ENCODE results near the gene CALCR.
"Not testable (repeated sequence)": the region's sequence is repeated elsewhere in the genome, so short reads cannot be mapped to it uniquely, and the experiment has no call there.

CALCR gene

GRCh38 chr7:93574646-93575554 is at the start of gene CALCR:
Gene CALCR (minus strand): TSS chr7:93574724. CDS start chr7:93486981, 87,743 bp downstream.
- DNase-seq (ENCODE audit: low spot score) = no peak

GRCh38 chr7:93623816-93624215 is 49.3 kb upstream of the CALCR start:
- no peak for DNase-seq (ENCODE audit: low spot score)

DNA sequence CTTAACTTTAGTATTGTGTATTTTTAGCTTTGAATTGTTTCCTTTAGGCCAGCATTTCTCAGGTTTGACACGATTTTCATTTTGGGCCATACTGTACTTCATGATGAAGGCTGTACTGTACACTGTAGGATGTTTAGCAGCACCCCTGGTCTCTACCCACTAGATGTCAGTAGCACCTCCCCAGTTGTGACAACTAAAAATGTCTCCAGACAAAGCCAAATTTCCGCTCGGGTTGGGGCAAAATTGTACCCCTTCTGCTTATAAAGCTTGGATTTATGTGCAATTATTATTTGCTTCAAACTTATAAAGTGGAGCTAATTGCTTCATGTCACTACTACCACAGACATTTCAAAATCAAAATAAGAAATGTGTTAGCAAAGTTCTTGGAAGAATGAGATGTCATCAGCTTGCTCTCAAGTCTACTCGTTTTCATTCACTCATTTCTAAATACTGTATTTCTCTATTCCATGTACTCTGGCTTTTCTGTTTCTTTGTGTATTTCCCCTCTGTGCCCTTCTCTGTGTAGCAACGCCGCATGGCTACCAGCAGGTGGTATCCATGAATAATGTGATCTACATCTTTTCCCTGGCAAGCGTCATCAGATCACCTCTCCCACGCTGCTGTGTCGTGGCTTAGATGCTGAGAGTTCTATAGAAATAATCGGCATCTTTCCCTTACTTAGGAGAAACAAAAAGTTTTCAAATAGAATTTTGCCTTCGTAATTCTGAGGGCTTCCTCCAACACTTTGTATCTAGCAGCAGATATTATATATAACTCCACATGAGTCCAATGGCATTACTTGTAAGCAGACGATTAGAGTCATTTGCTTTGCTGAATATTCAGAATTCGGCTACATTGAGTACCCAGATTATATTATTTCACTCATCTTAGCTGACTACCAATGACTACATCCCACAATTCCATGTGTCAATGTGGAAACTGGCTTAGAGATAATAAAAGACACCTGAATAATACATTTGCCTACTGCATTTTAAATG is 47.8 kb upstream of the CALCR start:
- no peak for DNase-seq (ENCODE audit: low spot score)

GRCh38 chr7:93620864-93621263 is 46.3 kb upstream of the CALCR start:
- DNase-seq (ENCODE audit: low spot score) = no peak

DNA sequence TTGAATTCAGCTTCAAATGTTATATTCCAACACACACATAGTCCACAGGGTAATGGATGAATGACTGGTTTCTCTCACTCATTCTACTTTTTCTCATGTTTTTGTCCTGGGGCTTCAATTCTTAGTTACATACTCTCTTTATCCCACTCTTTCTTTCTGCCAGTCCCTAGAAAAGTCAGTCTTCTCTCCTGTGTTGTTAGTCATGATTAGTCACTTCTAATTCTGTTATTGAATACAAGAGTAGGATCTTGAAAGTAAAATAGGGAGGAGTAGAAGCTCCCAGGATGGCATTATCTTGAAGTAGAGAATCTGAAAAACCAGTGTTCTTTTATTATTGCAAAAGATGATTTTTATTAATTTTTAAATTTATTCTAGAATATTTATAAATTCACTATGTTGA is 45.5 kb upstream of the CALCR start:
- DNase-seq (ENCODE audit: low spot score) = no peak

DNA sequence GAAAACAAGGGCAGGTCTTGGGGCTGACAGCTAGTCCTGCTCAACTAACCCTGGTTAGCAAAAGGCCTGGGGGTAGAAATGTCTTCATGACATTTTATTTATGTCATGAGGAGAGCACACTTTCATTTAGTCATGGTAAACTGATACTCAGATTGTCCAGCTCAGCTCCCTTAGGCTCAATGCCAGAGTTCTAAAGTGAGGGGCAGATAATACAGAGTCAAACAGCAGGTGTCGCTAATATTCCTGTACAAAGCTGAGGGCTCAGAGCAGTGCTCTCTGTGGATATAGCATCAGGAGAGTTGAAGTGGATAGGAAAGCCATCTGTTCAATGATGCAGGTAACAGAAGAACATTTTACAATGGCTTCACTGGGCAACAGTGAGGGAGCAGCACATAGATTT is 26.8 kb upstream of the CALCR start:
- no peak for DNase-seq (ENCODE audit: low spot score)

DNA sequence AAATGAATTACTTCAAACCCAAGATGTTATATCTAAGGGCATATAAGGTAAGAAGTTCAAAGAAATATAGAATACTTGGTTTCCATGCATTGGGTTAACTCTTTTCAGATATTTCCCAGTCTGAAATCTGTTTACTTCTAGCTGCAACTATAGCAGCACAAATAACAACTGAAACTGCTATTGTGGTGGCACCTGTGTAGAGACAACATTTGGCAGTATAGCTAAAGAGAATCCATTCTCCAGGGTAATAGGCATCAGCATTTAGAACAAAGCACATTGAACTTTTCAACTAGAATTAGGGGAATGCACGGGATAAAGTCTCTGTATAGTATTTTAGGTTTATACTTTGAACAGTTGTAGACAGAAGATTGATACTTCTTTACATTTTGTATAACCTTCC is 19.7 kb upstream of the CALCR start:
- DNase-seq (ENCODE audit: low spot score) = no peak

GRCh38 chr7:93592588-93593266 is 18.2 kb upstream of the CALCR start:
- DNase-seq (ENCODE audit: low spot score) = no peak

DNA sequence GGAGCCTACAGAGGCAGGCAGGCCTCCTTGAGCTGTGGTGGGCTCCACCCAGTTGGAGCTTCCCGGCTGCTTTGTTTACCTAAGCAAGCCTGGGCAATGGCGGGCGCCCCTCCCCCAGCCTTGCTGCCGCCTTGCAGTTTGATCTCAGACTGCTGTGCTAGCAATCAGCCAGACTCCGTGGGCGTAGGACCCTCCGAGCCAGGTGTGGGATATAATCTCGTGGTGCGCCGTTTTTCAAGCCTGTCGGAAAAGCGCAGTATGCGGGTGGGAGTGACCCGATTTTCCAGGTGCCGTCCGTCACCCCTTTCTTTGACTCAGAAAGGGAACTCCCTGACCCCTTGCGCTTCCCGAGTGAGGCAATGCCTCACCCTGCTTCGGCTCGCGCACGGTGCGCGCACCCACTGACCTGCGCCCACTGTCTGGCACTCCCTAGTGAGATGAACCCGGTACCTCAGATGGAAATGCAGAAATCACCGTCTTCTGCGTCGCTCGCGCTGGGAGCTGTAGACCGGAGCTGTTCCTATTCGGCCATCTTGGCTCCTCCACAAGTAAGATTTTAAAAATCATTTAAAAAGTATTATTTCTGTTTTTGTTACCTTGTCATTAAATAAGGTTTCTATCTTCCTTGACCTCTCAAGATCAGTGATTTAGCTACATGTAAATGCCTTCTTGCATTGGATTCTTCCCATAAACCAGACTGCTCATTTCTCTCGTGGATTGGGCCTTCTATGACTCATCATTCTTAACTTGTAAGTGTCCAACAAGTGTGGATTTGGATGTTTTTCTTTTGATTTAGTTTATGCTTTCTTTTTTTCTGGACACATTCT is 16.9 kb upstream of the CALCR start:
- not testable (repeated sequence) for DNase-seq (ENCODE audit: low spot score)

- not testable (repeated sequence) for DNase-seq (ENCODE audit: low spot score)
Measured at GRCh38 chr7:93586479-93586865, 11.9 kb upstream of the CALCR start.

DNA sequence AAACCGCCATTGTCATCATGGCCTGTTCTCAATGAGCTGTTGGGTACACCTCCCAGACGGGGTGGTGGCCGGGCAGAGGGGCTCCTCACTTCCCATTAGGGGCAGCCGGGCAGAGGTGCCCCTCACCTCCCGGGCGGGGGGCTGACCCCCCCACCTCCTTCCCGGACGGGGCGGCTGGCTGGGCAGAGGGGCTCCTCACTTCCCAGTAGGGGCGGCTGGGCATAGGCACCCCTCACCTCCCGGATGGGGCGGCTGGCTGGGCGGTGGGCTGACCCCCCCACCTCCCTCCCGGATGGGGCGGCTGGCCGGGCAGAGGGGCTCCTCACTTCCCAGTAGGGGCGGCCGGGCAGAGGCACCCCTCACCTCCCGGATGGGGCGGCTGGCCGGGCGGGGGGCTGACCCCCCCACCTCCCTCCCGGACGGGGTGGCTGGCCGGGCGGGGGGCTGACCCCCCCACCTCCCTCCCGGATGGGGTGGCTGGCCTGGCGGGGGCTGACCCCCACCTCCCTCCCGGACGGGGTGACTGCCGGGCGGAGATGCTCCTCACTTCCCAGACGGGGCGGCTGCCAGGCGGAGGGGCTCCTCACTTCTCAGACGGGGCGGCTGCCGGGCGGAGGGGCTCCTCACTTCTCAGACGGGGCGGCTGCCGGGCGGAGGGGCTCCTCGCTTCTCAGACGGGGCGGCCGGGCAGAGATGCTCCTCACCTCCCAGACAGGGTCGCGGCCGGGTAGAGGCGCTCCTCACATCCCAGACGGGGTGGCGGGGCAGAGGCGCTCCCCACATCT is 11.4 kb upstream of the CALCR start:
- not testable (repeated sequence) for DNase-seq (ENCODE audit: low spot score)

GRCh38 chr7:93579431-93579830 is 4.9 kb upstream of the CALCR start:
- DNase-seq (ENCODE audit: low spot score) = no peak

DNA sequence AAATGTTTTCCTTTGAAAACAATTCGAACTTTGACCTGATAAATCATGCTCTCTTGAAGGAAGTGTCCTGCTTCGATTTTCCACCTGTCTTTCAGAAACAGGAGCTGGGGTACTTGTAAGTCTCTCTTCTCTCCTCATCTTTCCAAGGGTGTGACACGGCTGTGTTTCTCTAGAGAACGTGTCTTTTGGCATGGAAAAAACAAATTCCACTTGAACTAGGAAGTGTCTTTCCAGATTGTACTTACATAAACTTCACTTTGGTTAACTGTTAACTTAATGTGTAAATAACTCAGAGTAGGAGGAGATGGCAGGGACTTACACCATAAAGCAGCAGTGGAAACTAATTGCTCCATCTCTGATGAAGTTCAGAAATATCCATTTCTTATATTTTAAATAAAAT is 4.2 kb upstream of the CALCR start:
- DNase-seq (ENCODE audit: low spot score) = no peak

GRCh38 chr7:93575555-93576399 is 1.3 kb upstream of the CALCR start:
- DNase-seq (ENCODE audit: low spot score) = no peak

DNA sequence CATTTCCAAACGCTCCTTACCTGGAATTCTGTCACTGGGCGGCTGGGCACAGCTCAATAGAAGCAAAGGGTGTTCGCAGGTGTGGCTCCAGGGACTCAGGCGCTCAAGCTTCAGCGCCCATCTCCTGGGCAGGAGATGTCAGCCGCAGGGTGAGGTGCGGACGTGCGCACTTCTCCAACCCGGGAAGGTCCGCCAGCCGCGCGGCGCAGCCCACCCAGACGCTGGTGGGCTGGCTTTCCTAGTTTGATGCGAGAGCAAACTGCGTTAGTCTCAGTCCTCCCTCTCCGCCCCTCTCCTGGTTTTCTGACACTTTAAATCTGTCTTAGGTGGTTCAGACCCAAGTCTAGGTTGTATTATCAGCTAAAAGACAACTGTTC is 267 bp downstream of the CALCR start:
- DNase-seq (ENCODE audit: low spot score) = no peak

DNA sequence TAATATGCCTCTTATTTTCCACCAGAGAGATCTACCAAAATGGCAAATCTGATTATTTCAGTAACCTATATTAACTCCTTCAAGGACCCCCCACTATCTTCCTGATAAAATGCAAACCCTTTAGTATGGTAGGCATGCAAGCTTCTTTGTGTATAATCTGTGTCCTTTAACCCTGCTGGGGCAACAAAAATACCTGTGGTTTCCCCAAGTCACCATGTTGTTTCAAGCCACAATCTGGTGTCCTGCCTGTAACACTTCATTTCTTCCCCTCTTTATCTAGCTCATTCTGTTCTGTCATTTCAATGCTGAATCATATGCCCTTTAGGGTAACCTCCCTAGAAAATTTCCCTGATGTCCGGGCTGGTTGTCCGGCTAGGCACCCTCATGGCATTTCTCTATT is 5.3 kb downstream of the CALCR start:
- no peak for DNase-seq (ENCODE audit: low spot score)

DNA sequence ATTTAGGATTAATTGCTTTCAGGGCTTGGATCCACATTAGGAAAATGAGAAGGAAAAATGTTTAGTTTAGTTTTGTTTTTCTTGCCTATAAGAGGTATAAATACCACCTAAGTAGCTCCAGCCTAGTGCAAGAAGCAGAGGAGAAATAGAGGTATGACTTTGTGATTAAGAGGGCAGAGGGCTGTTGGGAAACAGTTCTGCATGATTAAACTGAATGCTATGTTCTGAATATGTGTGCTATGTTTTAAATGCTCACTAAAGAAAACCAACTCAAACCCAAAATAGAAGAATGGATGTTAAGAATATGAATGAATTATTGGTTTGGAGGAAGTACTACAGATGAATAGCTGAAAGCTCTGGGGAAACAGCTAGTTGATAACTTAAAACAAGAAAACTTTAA is 7.6 kb downstream of the CALCR start:
- DNase-seq (ENCODE audit: low spot score) = no peak

DNA sequence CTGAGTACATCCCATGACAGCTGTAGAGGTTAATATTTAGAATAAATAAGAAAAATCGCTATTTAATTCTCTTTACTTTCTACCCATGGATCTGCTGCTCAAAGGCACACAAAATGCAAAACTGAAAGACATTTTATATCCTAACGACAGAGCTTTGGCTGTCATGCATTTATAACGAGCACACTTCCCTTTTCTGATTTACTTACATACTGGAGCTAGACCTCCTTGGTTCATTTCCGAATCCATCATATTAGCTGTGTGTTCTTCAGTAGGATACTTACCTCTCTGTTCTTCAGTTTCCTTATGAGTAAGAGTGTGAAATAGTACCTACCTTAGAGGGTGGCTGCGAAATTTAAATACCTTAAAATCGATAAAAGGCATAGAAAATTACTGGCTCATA is 10.9 kb downstream of the CALCR start:
- DNase-seq (ENCODE audit: low spot score) = no peak

DNA sequence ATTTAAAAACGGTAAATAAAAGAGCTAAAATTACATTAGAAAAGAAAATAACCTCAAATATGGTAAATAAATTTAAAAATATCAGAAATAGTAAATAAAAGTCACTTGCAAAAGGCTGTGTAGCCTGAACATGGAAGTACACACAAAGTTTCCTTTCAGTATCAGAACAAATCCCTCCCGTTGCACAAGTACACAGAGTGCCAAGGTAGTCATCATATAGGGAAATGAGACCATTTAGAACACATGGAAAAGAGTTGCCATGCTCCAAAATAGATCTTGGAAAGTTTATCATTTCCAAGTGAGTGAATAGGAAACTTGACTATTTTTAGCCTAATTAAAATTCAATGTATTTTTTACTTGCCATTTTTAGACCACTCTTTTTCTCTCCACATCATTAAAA is 11.6 kb downstream of the CALCR start:
- no peak for DNase-seq (ENCODE audit: low spot score)

- DNase-seq (ENCODE audit: low spot score) = no peak
Measured at GRCh38 chr7:93562106-93562505, 12.4 kb downstream of the CALCR start.

Data from putamen (tissue), 1 donor.